Thoracic aorta (tissue), 2 donors: ENCODE results near the gene CEP63. TPM values are rescaled to one million over a fixed set of nuclear protein-coding genes. Genes with fewer than 3 reads are reported as not detected.

ENCODE experiments used
- ATAC-seq: fragments of 150-250 bp; one replicate; pipeline ENCODE4 v1.8.0; 2017; ENCODE audit warnings: low read depth; ENCODE audit not compliant: insufficient number of reproducible peaks, low FRiP score
- DNase-seq: peaks from one replicate; pipeline ENCODE4 v3.0.0-alpha.2; 2020; ENCODE audit warnings: low spot score
- H3K27ac ChIP-seq, 2 donors: fragments of 200-600 bp; sonication (generic); 1 replicate in 1 of 2; 2 replicates in 1 of 2; pipeline ENCODE4 v1.5.1; 2016; ENCODE audit warnings: mild to moderate bottlenecking in 2 of 2, moderate library complexity in 2 of 2
- H3K27me3 ChIP-seq: fragments of 200-600 bp; sonication (generic); replicated peaks from 2 replicates; pipeline ENCODE4 v1.6.0; 2016; ENCODE audit warnings: mild to moderate bottlenecking; ENCODE audit not compliant: insufficient read depth
- H3K36me3 ChIP-seq: fragments of 200-600 bp; sonication (generic); one replicate; pipeline ENCODE4 v1.5.1; 2016
- H3K4me1 ChIP-seq, 2 donors: fragments of 200-600 bp; sonication (generic); 1 replicate in 1 of 2; 2 replicates in 1 of 2; pipeline versions ENCODE4 v1.5.1 to v1.6.0; 2016; ENCODE audit warnings: low read depth in 2 of 2, mild to moderate bottlenecking in 1 of 2; ENCODE audit not compliant: control insufficient read depth in 1 of 2
- H3K4me3 ChIP-seq: fragments of 200-600 bp; sonication (generic); 2 replicates; pipeline ENCODE4 v1.5.1; 2016; ENCODE audit warnings: mild to moderate bottlenecking
- H3K9me3 ChIP-seq: fragments of 200-600 bp; sonication (generic); 2 replicates; pipeline ENCODE4 v1.5.1; 2016
- CTCF ChIP-seq: fragments of 200-600 bp; sonication (generic); IDR thresholded peaks from one replicate; pipeline ENCODE4 v1.5.1; 2019; ENCODE audit warnings: antibody characterized with exemption
- total RNA-seq, 2 donors: library from RNA; depleted of rRNA; stranded (reverse); fragments of >200 nt; gene quantifications; one replicate each; pipeline versions ENCODE4 v1.1.0 to v1.2.3, GENCODE V29; 2016

Gene CEP63
- 10 to 100 TPM; 20.4 to 28.3 TPM for total RNA-seq

GRCh38 chr3:134485718-134486576 lies at the start of gene CEP63, which contains the start of gene ANAPC13:
CEP63 (plus strand) TSS chr3:134486057; CDS start chr3:134495321, 9,264 bp downstream.
ANAPC13 (minus strand) TSS chr3:134485985; CDS start chr3:134482904, 3,081 bp downstream.
- H3K4me1 ChIP-seq, result peaks cover 28 to 57% of the 10 kb centered on the region in 2 donors
- peaks cover 7% of the 10 kb centered on the region for H3K36me3 ChIP-seq
- H3K27me3 ChIP-seq, result no peaks in the 10 kb centered on the region
- peak within 1 kb of the TSS; percentile 99 for H3K4me3 ChIP-seq
- DNase-seq (peak; percentile 87), ATAC-seq (peak; percentile 93)
- no peaks in the 10 kb centered on the region for H3K9me3 ChIP-seq
- H3K27ac ChIP-seq, result peak within 1 kb of the TSS; percentile 98 to 100
- TF ChIP-seq CTCF, result no peak

- Histone ChIP-seq H3K27ac (no peak overlapping the region), H3K27me3 (no peaks in the 10 kb centered on the region), H3K36me3 (no peaks in the 10 kb centered on the region), H3K4me1 (no peaks in the 10 kb centered on the region), H3K4me3 (no peak overlapping the region), H3K9me3 (no peaks in the 10 kb centered on the region)
- DNase-seq (no peak), ATAC-seq (no peak)
- no peak for TF ChIP-seq CTCF
Measured at GRCh38 chr3:134437211-134437752, 48.6 kb upstream of the CEP63 start.

- no peak for DNase-seq
- Histone ChIP-seq H3K4me3 (no peak overlapping the region), H3K9me3 (no peaks in the 10 kb centered on the region), H3K36me3 (no peaks in the 10 kb centered on the region), H3K27ac (no peak overlapping the region), H3K27me3 (no peaks in the 10 kb centered on the region), H3K4me1 (peaks cover 9 to 18% of the 10 kb centered on the region in 2 donors)
- no peak for ATAC-seq
- no peak for TF ChIP-seq CTCF
Measured at GRCh38 chr3:134441321-134441720, 44.5 kb upstream of the CEP63 start.

- Histone ChIP-seq H3K9me3 (no peaks in the 10 kb centered on the region), H3K27ac (no peak overlapping the region), H3K4me3 (no peak overlapping the region), H3K4me1 (peaks cover 10 to 23% of the 10 kb centered on the region in 2 donors), H3K36me3 (no peaks in the 10 kb centered on the region), H3K27me3 (no peaks in the 10 kb centered on the region)
- ATAC-seq (no peak), DNase-seq (no peak)
- no peak for TF ChIP-seq CTCF
Measured at GRCh38 chr3:134441821-134442220, 44.0 kb upstream of the CEP63 start.

GRCh38 chr3:134445095-134445494 lies 40.8 kb upstream of the CEP63 start:
- peak overlapping the region in 1 of 2 donors; percentile 3 for H3K27ac ChIP-seq
- H3K27me3 ChIP-seq, result no peaks in the 10 kb centered on the region
- H3K4me1 ChIP-seq, result peaks cover 10 to 34% of the 10 kb centered on the region in 2 donors
- no peak for ATAC-seq
- TF ChIP-seq CTCF, result no peak
- no peaks in the 10 kb centered on the region for H3K36me3 ChIP-seq
- no peak for DNase-seq
- no peaks in the 10 kb centered on the region for H3K9me3 ChIP-seq
- no peak overlapping the region for H3K4me3 ChIP-seq
